CD4-positive, alpha-beta T cell (primary cell): ENCODE measurements around the gene TPBGL. TPM values are rescaled to one million over a fixed set of nuclear protein-coding genes. Genes with fewer than 3 reads are reported as not detected.

Experiments used
- ATAC-seq: fragments of 200-7000 bp; cut with Tn5 transposase; one replicate; pipeline ENCODE4 v1.10.0; 2022; ENCODE audit warnings: mild to moderate bottlenecking; ENCODE audit not compliant: poor library complexity
- CTCF ChIA-PET: fragments of 350-600 bp; sonication (Branson Sonifier 250); formaldehyde crosslinking; loops from one replicate; lab custom pipeline; 2021; ENCODE audit warnings: antibody characterized with exemption, inconsistent platforms; lab: Charles Lee
- POLR2A ChIA-PET: fragments of 350-600 bp; sonication (Branson Sonifier 250); formaldehyde crosslinking; loops from one replicate; lab custom pipeline; 2021; ENCODE audit warnings: antibody characterized with exemption, inconsistent platforms; lab: Charles Lee
- DNase-seq, 14 experiments: peaks; one replicate each; pipeline ENCODE4 v3.0.0-alpha.2; 2013 to 2020; ENCODE audit warnings: mixed read lengths in 2 of 14
- H3K27ac ChIP-seq, 2 donors: one replicate each; pipeline versions ENCODE4 v1.5.1 to v1.7.0; 2013; ENCODE audit warnings: low read length in 2 of 2, low read depth in 1 of 2, mild to moderate bottlenecking in 1 of 2
- H3K27me3 ChIP-seq, 2 experiments: 1 replicate in 1 of 2; 2 replicates in 1 of 2; pipeline versions ENCODE4 v1.6.1 to v1.7.0; 2013; ENCODE audit warnings: low read length in 2 of 2, control low read depth in 1 of 2, mild to moderate bottlenecking in 1 of 2, moderate library complexity in 1 of 2; ENCODE audit not compliant: insufficient read depth in 2 of 2, control insufficient read depth in 1 of 2
- H3K36me3 ChIP-seq: one replicate; pipeline ENCODE4 v1.6.1; 2013; ENCODE audit warnings: low read length, control low read depth; ENCODE audit not compliant: insufficient read depth
- H3K4me1 ChIP-seq: one replicate; pipeline ENCODE4 v1.6.1; 2013; ENCODE audit warnings: low read length, control low read depth; ENCODE audit not compliant: insufficient read depth
- H3K4me3 ChIP-seq: one replicate; pipeline ENCODE4 v1.5.1; 2013; ENCODE audit warnings: mild to moderate bottlenecking, low read length, moderate library complexity
- H3K9me3 ChIP-seq, 2 experiments: 1 replicate in 1 of 2; 2 replicates in 1 of 2; pipeline versions ENCODE4 v1.6.1 to v1.7.0; 2013; ENCODE audit warnings: low read length in 2 of 2, mild to moderate bottlenecking in 2 of 2, control low read depth in 1 of 2, moderate library complexity in 1 of 2; ENCODE audit not compliant: control insufficient read depth in 1 of 2, insufficient read depth in 1 of 2
- H3K27ac Mint-ChIP-seq: one replicate; pipeline ENCODE4 v1.8.0; 2020; ENCODE audit warnings: mixed read lengths
- H3K27me3 Mint-ChIP-seq: one replicate; pipeline ENCODE4 v1.8.0; 2021; ENCODE audit warnings: mixed read lengths
- H3K36me3 Mint-ChIP-seq: one replicate; pipeline ENCODE4 v1.8.0; 2021; ENCODE audit warnings: low read depth, mixed read lengths
- H3K4me1 Mint-ChIP-seq: one replicate; pipeline ENCODE4 v1.8.0; 2021; ENCODE audit warnings: low read depth, mixed read lengths
- H3K4me3 Mint-ChIP-seq: one replicate; pipeline ENCODE4 v1.8.0; 2020; ENCODE audit warnings: mild to moderate bottlenecking, mixed read lengths
- H3K9me3 Mint-ChIP-seq: one replicate; pipeline ENCODE4 v1.8.0; 2020; ENCODE audit warnings: mixed read lengths
- CTCF ChIP-seq: fragments of 200-600 bp; IDR thresholded peaks from one replicate; pipeline ENCODE4 v1.8.0; 2022; ENCODE audit warnings: antibody characterized with exemption, mild to moderate bottlenecking
- intact Hi-C, 2 experiments: fragments of 100-400 bp; cut with DNase I in 1 of 2; cut with micrococcal nuclease in 1 of 2; formaldehyde crosslinking; loops; one replicate each; pipeline versions ENCODE4 v1.15.1 to v1.9.0; 2023 to 2025; cut with DNase I, micrococcal nuclease
- total RNA-seq, 174 experiments: library from RNA in 2 of 174; stranded (reverse) in 2 of 174; gene quantifications; one replicate each; pipeline ENCODE4 v1.2.3 and lab custom pipeline; 2021 to 2026

Gene TPBGL
- total RNA-seq, 2 experiments from 2014 or later, result 0.78 to 0.80 TPM

GRCh38 chr11:75230621-75231020 lies 10.0 kb upstream of the TPBGL start:
- Mint-ChIP-seq H3K9me3 (no peaks in the 10 kb centered on the region), H3K4me1 (no peaks in the 10 kb centered on the region), H3K36me3 (no peaks in the 10 kb centered on the region), H3K4me3 (no peak overlapping the region), H3K27me3 (peaks cover 29% of the 10 kb centered on the region), H3K27ac (no peak overlapping the region)
- Histone ChIP-seq H3K27ac (no peak overlapping the region), H3K36me3 (no peaks in the 10 kb centered on the region), H3K9me3 (no peaks in the 10 kb centered on the region), H3K27me3 (no peaks in the 10 kb centered on the region), H3K4me1 (no peaks in the 10 kb centered on the region), H3K4me3 (no peak overlapping the region)
- no peak for DNase-seq
- intact Hi-C loops, result no loop called here
- CTCF ChIA-PET, result interaction anchor here (1.2 to 2.1 kb wide), 2 partner anchors 11 to 18 kb away, joined by 4 to 8 read pairs; no protein-coding TSS in a partner anchor
- no peak for ATAC-seq
- POLR2A ChIA-PET, result no interaction called here
- TF ChIP-seq CTCF, result no peak

- Mint-ChIP-seq H3K4me3 (no peak overlapping the region), H3K27me3 (peaks cover 55% of the 10 kb centered on the region), H3K36me3 (no peaks in the 10 kb centered on the region), H3K9me3 (no peaks in the 10 kb centered on the region), H3K27ac (no peak overlapping the region), H3K4me1 (no peaks in the 10 kb centered on the region)
- H3K27ac ChIP-seq, result no peak overlapping the region
- ChIA-PET CTCF (interaction anchor here (1.3 kb wide), 1 partner anchor 8 kb away, joined by 4 read pairs; no protein-coding TSS in a partner anchor), POLR2A (no interaction called here)
- no peaks in the 10 kb centered on the region for H3K36me3 ChIP-seq
- TF ChIP-seq CTCF, result no peak
- DNase-seq (peak in 5 of 14 experiments; percentile 4 to 48 (median 28)), ATAC-seq (no peak)
- H3K27me3 ChIP-seq, result peaks cover 5 to 10% of the 10 kb centered on the region in 2 experiments
- no peak overlapping the region for H3K4me3 ChIP-seq
- intact Hi-C loops, result loop anchor here in 1 of 2 experiments (2.0 kb wide), 1 partner anchor 19 kb away; no protein-coding TSS in a partner anchor
- H3K4me1 ChIP-seq, result no peaks in the 10 kb centered on the region
- H3K9me3 ChIP-seq, result no peaks in the 10 kb centered on the region
These were observed 6.8 kb upstream of the TPBGL start for GRCh38 chr11:75233754-75234172.

DNA sequence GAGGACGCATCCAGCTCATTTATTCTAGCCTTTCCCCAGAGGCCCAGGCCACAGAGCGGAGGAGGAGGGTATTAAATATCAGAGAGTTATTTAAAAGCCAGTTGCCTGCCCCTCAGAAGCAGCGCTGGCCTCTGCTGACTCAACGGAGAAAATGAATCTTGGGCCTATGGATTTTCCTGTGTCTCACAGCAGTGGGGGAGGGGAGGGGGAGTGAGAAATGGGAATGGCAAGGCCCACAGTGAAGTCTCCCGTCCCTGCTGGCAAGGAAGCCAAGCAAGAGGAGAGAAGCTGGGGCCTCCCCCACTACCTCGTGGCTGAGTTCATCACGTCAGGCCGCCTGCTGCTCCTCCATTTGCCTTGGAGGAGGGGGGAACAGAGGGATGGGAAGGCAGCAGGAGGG lies 4.5 kb upstream of the TPBGL start:
- peaks cover 9% of the 10 kb centered on the region for H3K4me1 ChIP-seq
- intact Hi-C loops, result no loop called here

More for the DNA sequence above, 4.5 kb upstream of the TPBGL start:
- H3K9me3 ChIP-seq, result no peaks in the 10 kb centered on the region
- H3K4me3 Mint-ChIP-seq, result no peak overlapping the region
- H3K27ac Mint-ChIP-seq, result no peak overlapping the region
- DNase-seq (no peak), ATAC-seq (no peak)
- no peak overlapping the region for H3K4me3 ChIP-seq
- no peaks in the 10 kb centered on the region for H3K36me3 ChIP-seq
- no peaks in the 10 kb centered on the region for H3K36me3 Mint-ChIP-seq
- H3K9me3 Mint-ChIP-seq, result no peaks in the 10 kb centered on the region
- H3K27ac ChIP-seq, result no peak overlapping the region
- ChIA-PET POLR2A (no interaction called here), CTCF (no interaction called here)
- no peak for TF ChIP-seq CTCF
- H3K27me3 Mint-ChIP-seq, result peaks cover 65% of the 10 kb centered on the region
- peaks cover 19 to 22% of the 10 kb centered on the region in 2 experiments for H3K27me3 ChIP-seq
- H3K4me1 Mint-ChIP-seq, result no peaks in the 10 kb centered on the region
